ENCODE measurements around the gene OXT. TPM values are rescaled to one million over a fixed set of nuclear protein-coding genes. Genes with fewer than 3 reads are reported as not detected.

Gene OXT
- total and polyA plus RNA-seq, 2 donors (not counting 3 experiments of a cell fraction or from before 2014, with no cell fraction given), result not detected

- intact Hi-C loops (cut with micrococcal nuclease), result no loop called here
Observed at GRCh38 chr20:3040086-3040485, 31.3 kb upstream of the OXT start.

More at GRCh38 chr20:3040086-3040485, 31.3 kb upstream of the OXT start:
- TF ChIP-seq MAX (IDR thresholded peaks at IDR 0.05; ENCODE audit: insufficient read depth, insufficient read length), result no peak
- TF ChIP-seq MYC (IDR thresholded peaks at IDR 0.05; ENCODE audit: low read depth, low read length), result no peak
- no peak for TF ChIP-seq EZH2 (IDR thresholded peaks at IDR 0.05; ENCODE audit: borderline replicate concordance, low read depth, low read length, severe bottlenecking)
- no peak for TF ChIP-seq GATA2 (IDR thresholded peaks at IDR 0.05; ENCODE audit: insufficient read depth, insufficient read length, low read depth, low read length)
- no peak for TF ChIP-seq FOS (IDR thresholded peaks at IDR 0.05; ENCODE audit: borderline replicate concordance, insufficient read depth, low read length)
- no peak for TF ChIP-seq POLR2AphosphoS5 (IDR thresholded peaks at IDR 0.05; ENCODE audit: insufficient read depth, low read depth, low read length)
- TF ChIP-seq POLR2A (IDR thresholded peaks at IDR 0.05; ENCODE audit: low read depth, low read length), result no peak
- TF ChIP-seq JUN (IDR thresholded peaks at IDR 0.05; ENCODE audit: borderline replicate concordance, insufficient read depth, insufficient read length, low read depth), result no peak
- no peak for TF ChIP-seq CTCF (IDR thresholded peaks at IDR 0.05; ENCODE audit: extremely low read depth in 1 of 2, insufficient read depth in 1 of 2, low read depth in 1 of 2, low read length in 2 of 2)
- FAIRE-seq, result no peak
- Histone ChIP-seq H2AFZ (ENCODE audit: low read depth, low read length) (no peak overlapping the region), H3K4me2 (ENCODE audit: insufficient read depth, low read length) (no peak overlapping the region), H3K9me3 (replicated peaks; ENCODE audit: control insufficient read depth, insufficient read depth, low read length) (no peaks in the 10 kb centered on the region), H3K9me1 (replicated peaks; ENCODE audit: control insufficient read depth, extremely low read depth, insufficient read depth, low read length) (no peaks in the 10 kb centered on the region), H4K20me1 (replicated peaks; ENCODE audit: control insufficient read depth, extremely low read depth, insufficient read depth, low read length) (no peaks in the 10 kb centered on the region), H3K79me2 (ENCODE audit: control insufficient read depth, insufficient read depth, low read length) (no peaks in the 10 kb centered on the region), H3K4me3 (replicated peaks in 1 of 3; ENCODE audit: insufficient read depth in 1 of 3, low read depth in 1 of 3, low read length in 3 of 3) (no peak overlapping the region), H3K27ac (ENCODE audit: insufficient read depth, low read depth, low read length) (no peak overlapping the region), H3K4me1 (ENCODE audit: control insufficient read depth, extremely low read depth, insufficient read depth, low read length) (peaks cover 4% of the 10 kb centered on the region), H3K9ac (replicated peaks; ENCODE audit: extremely low read depth, insufficient read depth, low read length) (no peak overlapping the region), H3K27me3 (ENCODE audit: control insufficient read depth in 2 of 2, insufficient read depth in 2 of 2, low read length in 2 of 2) (no peaks in the 10 kb centered on the region), H3K36me3 (ENCODE audit: control insufficient read depth in 2 of 2, extremely low read depth in 1 of 2, insufficient read depth in 2 of 2, low read length in 2 of 2) (peaks cover 9 to 36% of the 10 kb centered on the region in 2 experiments)
- dilution Hi-C loops (cut with MboI; ENCODE audit: extremely low pct_ligation_motif_present, low sequenced_read_pairs), result no loop called here
- ChIA-PET CTCF (no interaction called here), POLR2A (no interaction called here)
- DNase-seq (ENCODE audit: low read depth, low spot score), result no peak
- BruUV-seq (replicated peaks), result no TSS peak

Measured in endothelial cell of umbilical vein (primary cell).